DOHH2 (cell line): ENCODE data around the gene FANCC.

ENCODE experiments used
- H3F3A ChIP-seq: fragments of 200-600 bp; sonication (generic), shearing (Covaris generic); 2 replicates; pipeline ENCODE4 v1.6.0; 2016; ENCODE audit warnings: antibody characterized with exemption, mild to moderate bottlenecking; ENCODE audit not compliant: control insufficient read depth, insufficient read depth
- H3K27ac ChIP-seq: fragments of 200-600 bp; sonication (generic); 2 replicates; pipeline ENCODE4 v1.5.1; 2014; ENCODE audit warnings: low read depth, mild to moderate bottlenecking, low read length, moderate library complexity
- H3K27me3 ChIP-seq: fragments of 200-600 bp; sonication (generic); 2 replicates; pipeline ENCODE4 v1.6.1; 2014; ENCODE audit warnings: mild to moderate bottlenecking, low read length, mixed read lengths; ENCODE audit not compliant: control insufficient read depth
- H3K36me3 ChIP-seq: fragments of 200-600 bp; sonication (generic); 2 replicates; pipeline ENCODE4 v1.6.1; 2014; ENCODE audit warnings: mild to moderate bottlenecking, low read length, moderate library complexity, mixed read lengths; ENCODE audit not compliant: control insufficient read depth
- H3K4me1 ChIP-seq: fragments of 200-600 bp; sonication (generic); 2 replicates; pipeline ENCODE4 v1.6.1; 2014; ENCODE audit warnings: mild to moderate bottlenecking, low read length, mixed read lengths; ENCODE audit not compliant: control insufficient read depth
- H3K4me2 ChIP-seq: fragments of 200-600 bp; sonication (generic); 2 replicates; pipeline ENCODE4 v1.6.0; 2014; ENCODE audit warnings: mild to moderate bottlenecking, low read length, moderate library complexity
- H3K4me3 ChIP-seq: fragments of 200-600 bp; sonication (generic); 2 replicates; pipeline ENCODE4 v1.5.1; 2014; ENCODE audit warnings: mild to moderate bottlenecking, low read length, mixed read lengths
- H3K79me2 ChIP-seq: fragments of 200-600 bp; sonication (generic); 2 replicates; pipeline ENCODE4 v1.6.1; 2014; ENCODE audit warnings: mild to moderate bottlenecking, low read length, mixed read lengths; ENCODE audit not compliant: control insufficient read depth
- H3K9me2 ChIP-seq: fragments of 200-600 bp; sonication (generic); replicated peaks from 2 replicates; pipeline ENCODE4 v1.6.1; 2014; ENCODE audit warnings: mild to moderate bottlenecking, low read length, mixed read lengths; ENCODE audit not compliant: control insufficient read depth
- H3K9me3 ChIP-seq: fragments of 200-600 bp; sonication (generic); 2 replicates; pipeline ENCODE4 v1.6.1; 2014; ENCODE audit warnings: antibody characterized with exemption, low read length, mixed read lengths; ENCODE audit not compliant: control insufficient read depth, insufficient read depth
- H4K20me1 ChIP-seq: fragments of 200-600 bp; sonication (generic); 2 replicates; pipeline ENCODE4 v1.6.0; 2014; ENCODE audit warnings: low read depth, mild to moderate bottlenecking, antibody characterized with exemption, low read length, moderate library complexity; ENCODE audit not compliant: control insufficient read depth, insufficient read depth
- CTCF ChIP-seq: fragments of 200-600 bp; sonication (generic); IDR thresholded peaks from one replicate; pipeline ENCODE4 v1.5.1; 2014; ENCODE audit warnings: antibody characterized with exemption, mild to moderate bottlenecking, low read depth, low read length; ENCODE audit not compliant: poor library complexity, severe bottlenecking
- EZH2phosphoT487 ChIP-seq: fragments of 200-600 bp; sonication (generic); IDR thresholded peaks from 2 replicates; pipeline ENCODE4 v1.6.1; 2017; ENCODE audit warnings: borderline replicate concordance, mild to moderate bottlenecking, antibody characterized with exemption, low read length, moderate library complexity, mixed read lengths

Gene FANCC

GRCh38 chr9:95349091-95350038, 31.9 kb upstream of the FANCC start:
- H3F3A ChIP-seq = no peaks in the 10 kb centered on the region
- H4K20me1 ChIP-seq = no peaks in the 10 kb centered on the region
- H3K27me3 ChIP-seq = no peaks in the 10 kb centered on the region
- H3K27ac ChIP-seq = no peak overlapping the region
- no peak overlapping the region for H3K4me3 ChIP-seq
- no peak overlapping the region for H3K4me2 ChIP-seq
- H3K9me2 ChIP-seq = no peaks in the 10 kb centered on the region
- H3K9me3 ChIP-seq = no peaks in the 10 kb centered on the region
- no peaks in the 10 kb centered on the region for H3K4me1 ChIP-seq
- TF ChIP-seq CTCF (no peak), EZH2phosphoT487 (no peak)
- no peaks in the 10 kb centered on the region for H3K79me2 ChIP-seq
- H3K36me3 ChIP-seq = no peaks in the 10 kb centered on the region

- Histone ChIP-seq H3K79me2 (no peaks in the 10 kb centered on the region), H4K20me1 (no peaks in the 10 kb centered on the region), H3F3A (no peaks in the 10 kb centered on the region), H3K36me3 (no peaks in the 10 kb centered on the region), H3K9me3 (no peaks in the 10 kb centered on the region), H3K9me2 (no peaks in the 10 kb centered on the region), H3K27ac (no peak overlapping the region), H3K4me2 (no peak overlapping the region), H3K4me1 (no peaks in the 10 kb centered on the region), H3K27me3 (no peaks in the 10 kb centered on the region), H3K4me3 (no peak overlapping the region)
- TF ChIP-seq CTCF (no peak), EZH2phosphoT487 (no peak)
These were observed 28.5 kb upstream of the FANCC start for GRCh38 chr9:95346021-95346420.

DNA sequence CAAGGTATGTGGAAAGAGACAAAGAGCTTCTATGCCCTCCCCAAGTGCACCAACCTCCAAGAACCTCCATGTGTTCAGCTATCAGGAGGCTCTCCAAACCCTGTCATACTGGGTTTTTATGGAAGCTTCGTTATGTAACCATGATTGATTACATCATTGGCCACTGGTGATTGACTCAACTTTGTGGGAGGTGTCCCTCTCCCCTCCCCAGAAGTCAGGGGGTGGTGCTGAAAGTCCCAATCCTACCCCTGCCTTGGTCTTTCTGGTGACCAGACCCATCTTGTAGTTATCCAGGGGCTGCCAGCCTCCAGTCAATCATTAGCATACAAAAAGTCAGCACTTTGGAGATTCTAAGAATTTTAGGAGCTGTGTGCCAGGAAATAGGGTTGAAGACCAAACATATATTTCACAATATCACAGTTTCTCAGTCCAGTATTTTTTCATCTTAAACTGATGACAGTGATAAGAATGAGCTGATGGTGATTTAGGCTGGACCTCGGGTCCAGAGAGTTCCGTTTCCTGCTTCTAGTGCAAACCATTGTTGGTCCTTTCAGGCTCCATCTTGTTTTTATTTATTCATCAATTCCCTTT, 27.3 kb upstream of the FANCC start:
- H3K4me3 ChIP-seq = no peak overlapping the region
- H3K27me3 ChIP-seq = no peaks in the 10 kb centered on the region
- H3K9me3 ChIP-seq = no peaks in the 10 kb centered on the region
- H4K20me1 ChIP-seq = no peaks in the 10 kb centered on the region
- no peaks in the 10 kb centered on the region for H3F3A ChIP-seq
- H3K4me2 ChIP-seq = no peak overlapping the region
- H3K27ac ChIP-seq = no peak overlapping the region
- no peaks in the 10 kb centered on the region for H3K9me2 ChIP-seq
- H3K4me1 ChIP-seq = no peaks in the 10 kb centered on the region
- no peaks in the 10 kb centered on the region for H3K36me3 ChIP-seq
- TF ChIP-seq CTCF (no peak), EZH2phosphoT487 (no peak)
- H3K79me2 ChIP-seq = no peaks in the 10 kb centered on the region
